Measurements from ENCODE around the gene IER5L.
A peak's percentile ranks its signal among the peaks of the same experiment; 100 is the strongest.

The IER5L gene

GRCh38 chr9:129178568-129179382, 714 bp upstream of the IER5L start:
- no peak for DNase-seq (ENCODE audit: low spot score)

GRCh38 chr9:129177443-129177790, 644 bp downstream of the IER5L start:
- peak; percentile 52 for DNase-seq (ENCODE audit: low spot score)

GRCh38 chr9:129176701-129177442, 1.2 kb downstream of the IER5L start:
- peak; percentile 39 for DNase-seq (ENCODE audit: low spot score)

GRCh38 chr9:129175825-129176633, 2.0 kb downstream of the IER5L start:
- DNase-seq (ENCODE audit: low spot score), result peak; percentile 88

GRCh38 chr9:129175515-129175824, 2.6 kb downstream of the IER5L start:
- no peak for DNase-seq (ENCODE audit: low spot score)

- DNase-seq (ENCODE audit: low spot score), result peak; percentile 95
These were observed 3.1 kb downstream of the IER5L start for GRCh38 chr9:129174724-129175514.

- peak; percentile 90 for DNase-seq (ENCODE audit: low spot score)
These were observed 3.8 kb downstream of the IER5L start for GRCh38 chr9:129174102-129174723.

GRCh38 chr9:129173296-129174101, 4.6 kb downstream of the IER5L start:
- peak; percentile 57 for DNase-seq (ENCODE audit: low spot score)

GRCh38 chr9:129172816-129173215, 5.2 kb downstream of the IER5L start:
- peak; percentile 40 for DNase-seq (ENCODE audit: low spot score)

- no peak for DNase-seq (ENCODE audit: low spot score)
These were observed 5.9 kb downstream of the IER5L start for GRCh38 chr9:129171993-129172751.

GRCh38 chr9:129170229-129170628, 7.8 kb downstream of the IER5L start:
- DNase-seq (ENCODE audit: low spot score), result peak; percentile 23

- DNase-seq (ENCODE audit: low spot score), result peak; percentile 94
These were observed 11.2 kb downstream of the IER5L start for GRCh38 chr9:129166623-129167557.

GRCh38 chr9:129165198-129165597, 12.9 kb downstream of the IER5L start:
- no peak for DNase-seq (ENCODE audit: low spot score)

- DNase-seq (ENCODE audit: low spot score), result peak; percentile 51
These were observed 13.7 kb downstream of the IER5L start for GRCh38 chr9:129164246-129164930.

- DNase-seq (ENCODE audit: low spot score), result no peak
These were observed 14.3 kb downstream of the IER5L start for GRCh38 chr9:129163753-129164152.

GRCh38 chr9:129163198-129163670, 14.8 kb downstream of the IER5L start:
- DNase-seq (ENCODE audit: low spot score), result peak; percentile 39

GRCh38 chr9:129162497-129163197, 15.4 kb downstream of the IER5L start:
- no peak for DNase-seq (ENCODE audit: low spot score)
